SU-DHL-6 (cell line): Measurements from ENCODE around the gene DOCK9.

Source experiments
- H2AFZ ChIP-seq: fragments of 200-600 bp; sonication (generic); 2 replicates; pipeline ENCODE4 v1.6.1; 2014; ENCODE audit warnings: low read depth, mild to moderate bottlenecking, moderate library complexity, mixed read lengths, antibody characterized with exemption, low read length; ENCODE audit not compliant: severe bottlenecking
- H3F3A ChIP-seq: fragments of 200-600 bp; shearing (Covaris generic); 2 replicates; pipeline ENCODE4 v1.6.0; 2016; ENCODE audit warnings: antibody characterized with exemption, mild to moderate bottlenecking; ENCODE audit not compliant: insufficient read depth
- H3K27ac ChIP-seq: fragments of 200-600 bp; sonication (generic); 2 replicates; pipeline ENCODE4 v1.5.1; 2016; ENCODE audit warnings: low read depth, mild to moderate bottlenecking, low read length, moderate library complexity, mixed read lengths
- H3K27me3 ChIP-seq: fragments of 200-600 bp; sonication (generic), shearing (Covaris generic); 2 replicates; pipeline ENCODE4 v1.6.0; 2014; ENCODE audit warnings: mild to moderate bottlenecking, low read length
- H3K36me3 ChIP-seq: fragments of 200-600 bp; sonication (generic); 2 replicates; pipeline ENCODE4 v1.6.1; 2014; ENCODE audit warnings: mild to moderate bottlenecking, low read length, mixed read lengths
- H3K4me2 ChIP-seq: fragments of 300-600, 200-600 bp; shearing (Covaris generic), sonication (generic); 2 replicates; pipeline ENCODE4 v1.6.0; 2014; ENCODE audit warnings: low read length, low read depth, mild to moderate bottlenecking; ENCODE audit not compliant: poor library complexity, severe bottlenecking
- H3K4me3 ChIP-seq: fragments of 200-600 bp; sonication (generic); 2 replicates; pipeline ENCODE4 v1.5.1; 2014; ENCODE audit warnings: antibody characterized with exemption, low read length, mild to moderate bottlenecking, mixed read lengths; ENCODE audit not compliant: insufficient read depth, poor library complexity, severe bottlenecking
- H3K79me2 ChIP-seq: fragments of 200-600 bp; sonication (generic); 2 replicates; pipeline ENCODE4 v1.6.1; 2014; ENCODE audit warnings: mild to moderate bottlenecking, low read length, moderate library complexity; ENCODE audit not compliant: insufficient read depth
- H3K9ac ChIP-seq: fragments of 200-600 bp; sonication (generic); 2 replicates; pipeline ENCODE4 v1.7.0; 2014; ENCODE audit warnings: mild to moderate bottlenecking, low read length
- H3K9me2 ChIP-seq: fragments of 200-600 bp; sonication (generic); replicated peaks from 2 replicates; pipeline ENCODE4 v1.6.1; 2014; ENCODE audit warnings: low read length; ENCODE audit not compliant: insufficient read depth
- H3K9me3 ChIP-seq: fragments of 200-600 bp; sonication (generic); 2 replicates; pipeline ENCODE4 v1.6.1; 2014; ENCODE audit warnings: low read length, mixed read lengths; ENCODE audit not compliant: insufficient read depth
- H4K20me1 ChIP-seq: fragments of 200-600 bp; sonication (generic); 2 replicates; pipeline ENCODE4 v1.6.1; 2014; ENCODE audit warnings: low read depth, mild to moderate bottlenecking, antibody characterized with exemption, low read length, moderate library complexity, mixed read lengths
- EZH2phosphoT487 ChIP-seq: fragments of 200-600 bp; sonication (generic), shearing (Covaris generic); conservative IDR thresholded peaks from 2 replicates; pipeline ENCODE4 v1.6.1; 2018; ENCODE audit warnings: mild to moderate bottlenecking, antibody characterized with exemption, low read length, moderate library complexity, mixed read lengths
- TF ChIP-seq, protein P1 (sequence below): fragments of 200-600 bp; sonication (generic); IDR thresholded peaks from one replicate; pipeline ENCODE4 v1.5.1; 2017; ENCODE audit warnings: antibody characterized with exemption, mild to moderate bottlenecking, low read length, moderate library complexity; ENCODE audit not compliant: insufficient read depth, poor library complexity, severe bottlenecking

The DOCK9 gene

DNA sequence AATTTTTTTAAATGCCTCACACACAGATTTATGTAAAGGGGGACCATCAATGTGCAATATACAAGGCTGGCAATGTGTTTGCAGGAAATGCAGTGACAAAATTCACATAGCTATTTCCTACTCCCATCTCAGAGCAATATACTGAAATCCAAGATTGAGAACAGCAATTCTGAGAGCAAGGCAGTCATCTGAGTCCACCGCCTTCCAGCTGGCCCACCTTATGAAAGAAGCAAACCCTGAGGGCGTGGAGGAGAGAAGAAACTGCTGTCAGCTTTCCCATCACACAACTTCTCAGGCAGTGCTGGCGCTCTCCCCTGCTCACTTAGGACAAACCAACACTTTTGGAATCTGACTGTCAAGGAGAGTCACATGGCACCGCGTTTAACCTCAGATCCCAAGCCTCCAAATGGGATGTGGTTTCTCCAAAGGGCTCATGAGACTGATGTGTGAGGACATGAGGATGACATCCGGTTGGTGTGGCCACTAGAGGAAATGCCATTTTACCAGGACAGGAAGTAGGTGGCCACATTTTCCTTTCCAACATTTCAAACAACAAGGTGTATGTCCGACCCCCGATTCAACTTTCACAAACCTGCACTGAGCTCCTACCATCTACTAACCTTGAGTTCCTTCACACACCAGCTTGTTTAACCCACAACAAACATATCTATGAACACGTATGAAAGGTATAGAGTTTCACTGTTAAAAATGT is 3.7 kb upstream of the DOCK9 start:
- Histone ChIP-seq H2AFZ (no peak overlapping the region), H3K4me3 (no peak overlapping the region), H4K20me1 (no peaks in the 10 kb centered on the region), H3K9me2 (no peaks in the 10 kb centered on the region), H3K4me2 (no peak overlapping the region), H3K27ac (no peak overlapping the region), H3K9ac (no peak overlapping the region), H3K36me3 (no peaks in the 10 kb centered on the region), H3K9me3 (no peaks in the 10 kb centered on the region), H3K27me3 (no peaks in the 10 kb centered on the region), H3K79me2 (no peaks in the 10 kb centered on the region), H3F3A (no peaks in the 10 kb centered on the region)
- TF ChIP-seq, protein P1, sequence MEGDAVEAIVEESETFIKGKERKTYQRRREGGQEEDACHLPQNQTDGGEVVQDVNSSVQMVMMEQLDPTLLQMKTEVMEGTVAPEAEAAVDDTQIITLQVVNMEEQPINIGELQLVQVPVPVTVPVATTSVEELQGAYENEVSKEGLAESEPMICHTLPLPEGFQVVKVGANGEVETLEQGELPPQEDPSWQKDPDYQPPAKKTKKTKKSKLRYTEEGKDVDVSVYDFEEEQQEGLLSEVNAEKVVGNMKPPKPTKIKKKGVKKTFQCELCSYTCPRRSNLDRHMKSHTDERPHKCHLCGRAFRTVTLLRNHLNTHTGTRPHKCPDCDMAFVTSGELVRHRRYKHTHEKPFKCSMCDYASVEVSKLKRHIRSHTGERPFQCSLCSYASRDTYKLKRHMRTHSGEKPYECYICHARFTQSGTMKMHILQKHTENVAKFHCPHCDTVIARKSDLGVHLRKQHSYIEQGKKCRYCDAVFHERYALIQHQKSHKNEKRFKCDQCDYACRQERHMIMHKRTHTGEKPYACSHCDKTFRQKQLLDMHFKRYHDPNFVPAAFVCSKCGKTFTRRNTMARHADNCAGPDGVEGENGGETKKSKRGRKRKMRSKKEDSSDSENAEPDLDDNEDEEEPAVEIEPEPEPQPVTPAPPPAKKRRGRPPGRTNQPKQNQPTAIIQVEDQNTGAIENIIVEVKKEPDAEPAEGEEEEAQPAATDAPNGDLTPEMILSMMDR = no peak
- no peak for TF ChIP-seq EZH2phosphoT487

DNA sequence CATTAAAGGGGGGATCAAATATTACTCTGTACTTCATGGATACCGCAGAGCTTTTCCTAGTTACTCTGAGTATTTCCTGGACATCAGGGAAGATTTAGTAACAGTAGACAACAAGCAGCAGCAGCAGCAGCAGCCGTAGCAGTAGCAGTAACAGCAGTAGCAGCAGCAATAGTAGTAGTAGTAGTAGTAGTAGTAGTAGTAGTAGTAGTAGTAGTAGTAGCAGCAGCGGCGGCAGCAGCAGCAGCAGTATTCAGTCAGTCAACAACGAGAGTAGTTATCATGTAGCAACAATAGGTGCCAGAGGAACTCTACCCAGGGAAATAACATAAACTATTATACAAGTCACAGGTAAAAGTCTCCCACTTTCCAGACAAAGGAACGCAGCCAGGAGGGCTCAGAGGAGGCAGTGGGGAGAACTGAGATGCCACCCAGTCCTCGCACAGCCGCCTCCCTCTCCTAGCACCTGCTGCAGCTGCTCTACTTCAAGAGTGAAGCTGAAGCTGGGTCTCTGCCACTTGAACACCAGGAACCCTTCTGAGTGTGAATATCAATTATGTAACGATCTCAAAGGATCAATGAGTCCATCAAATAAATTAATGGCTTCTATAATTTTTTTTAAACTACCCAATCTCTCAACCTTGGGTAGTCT is 1.3 kb upstream of the DOCK9 start:
- Histone ChIP-seq H3K9me2 (no peaks in the 10 kb centered on the region), H2AFZ (no peak overlapping the region), H3K27ac (no peak overlapping the region), H3K9ac (no peak overlapping the region), H3K36me3 (no peaks in the 10 kb centered on the region), H3K4me3 (no peak overlapping the region), H3K9me3 (no peaks in the 10 kb centered on the region), H3F3A (no peaks in the 10 kb centered on the region), H4K20me1 (no peaks in the 10 kb centered on the region), H3K4me2 (no peak overlapping the region), H3K79me2 (no peaks in the 10 kb centered on the region), H3K27me3 (no peaks in the 10 kb centered on the region)
- TF ChIP-seq, protein P1 = no peak
- no peak for TF ChIP-seq EZH2phosphoT487

DNA sequence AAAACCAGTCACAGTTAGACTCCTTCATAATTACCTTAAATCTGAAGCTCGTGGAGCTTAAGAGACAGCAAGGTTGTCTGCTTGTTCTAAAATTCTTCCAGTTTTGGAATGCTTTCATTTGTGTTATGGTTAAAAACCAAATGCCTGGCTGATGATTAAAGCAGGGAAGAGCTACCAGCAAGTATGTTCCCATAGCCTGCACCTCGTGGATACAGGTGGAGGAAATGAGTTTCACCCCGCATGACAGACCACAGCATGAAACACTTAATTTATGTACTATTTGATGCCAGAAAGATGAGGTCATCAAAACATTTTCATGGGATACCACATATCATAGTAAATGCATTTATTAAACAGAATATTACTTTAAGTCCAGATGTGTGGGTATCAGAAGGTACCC is 416 bp upstream of the DOCK9 start:
- Histone ChIP-seq H3K9me3 (no peaks in the 10 kb centered on the region), H3F3A (no peaks in the 10 kb centered on the region), H3K9ac (no peak overlapping the region), H3K4me3 (no peak overlapping the region), H3K4me2 (no peak overlapping the region), H2AFZ (no peak overlapping the region), H3K36me3 (no peaks in the 10 kb centered on the region), H3K9me2 (no peaks in the 10 kb centered on the region), H3K79me2 (no peaks in the 10 kb centered on the region), H3K27ac (no peak overlapping the region), H3K27me3 (no peaks in the 10 kb centered on the region), H4K20me1 (no peaks in the 10 kb centered on the region)
- TF ChIP-seq, protein P1 = no peak
- TF ChIP-seq EZH2phosphoT487 = no peak
